SK-MEL-5 (cell line): ENCODE results near the gene MRPL49. TPM values are rescaled to one million over a fixed set of nuclear protein-coding genes. Genes with fewer than 3 reads are reported as not detected.
"Not testable (repeated sequence)": the region's sequence is repeated elsewhere in the genome, so short reads cannot be mapped to it uniquely, and the experiment has no call there.

Source experiments
- DNase-seq: peaks from one replicate; pipeline ENCODE4 v3.0.0-alpha.2; 2016; ENCODE audit warnings: low read depth, low spot score
- in situ Hi-C: cut with HindIII; loops from 2 replicates; pipeline ENCODE4 v1.10.0; 2016; ENCODE audit warnings: low sequenced_read_pairs, high pct_unique_total_duplicates, low pct_unique_long_range_greater_than_20kb
- total RNA-seq: library from RNA; depleted of rRNA; stranded (reverse); fragments of >200 nt; shearing (Covaris generic); gene quantifications from 2 replicates; pipeline ENCODE4 v1.2.3, GENCODE V29; 2014

The MRPL49 gene
- total RNA-seq, 1 experiment from 2014 or later, result 52.2 TPM

DNA sequence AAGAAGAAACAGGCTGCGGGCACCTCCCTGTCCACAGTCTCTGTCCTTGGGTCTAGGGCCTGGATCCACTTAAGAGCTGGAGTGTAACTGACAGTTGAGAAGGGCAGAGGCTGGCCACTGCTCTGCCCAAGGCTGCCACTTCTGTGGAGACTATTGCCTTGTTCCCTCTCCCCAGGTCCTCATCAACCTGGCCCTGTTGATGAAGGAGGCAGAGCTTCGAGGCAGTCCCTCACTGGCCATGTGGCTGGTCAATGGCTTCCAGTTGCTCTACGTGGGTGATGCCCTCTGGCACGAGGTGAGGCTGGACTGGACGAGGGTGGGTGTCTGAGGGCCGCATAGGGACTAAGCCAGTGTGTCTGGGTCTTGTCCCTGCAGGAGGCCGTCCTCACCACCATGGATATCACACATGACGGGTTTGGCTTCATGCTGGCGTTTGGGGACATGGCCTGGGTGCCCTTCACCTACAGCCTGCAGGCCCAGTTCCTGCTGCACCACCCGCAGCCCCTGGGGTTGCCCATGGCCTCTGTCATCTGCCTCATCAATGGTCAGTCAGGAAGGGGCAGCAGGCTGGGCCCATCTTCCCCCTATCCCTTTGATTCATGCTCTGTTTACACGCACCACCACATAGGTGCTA lies 7.5 kb upstream of the MRPL49 start:
- in situ Hi-C loops, result no loop called here
- DNase-seq, result no peak

DNA sequence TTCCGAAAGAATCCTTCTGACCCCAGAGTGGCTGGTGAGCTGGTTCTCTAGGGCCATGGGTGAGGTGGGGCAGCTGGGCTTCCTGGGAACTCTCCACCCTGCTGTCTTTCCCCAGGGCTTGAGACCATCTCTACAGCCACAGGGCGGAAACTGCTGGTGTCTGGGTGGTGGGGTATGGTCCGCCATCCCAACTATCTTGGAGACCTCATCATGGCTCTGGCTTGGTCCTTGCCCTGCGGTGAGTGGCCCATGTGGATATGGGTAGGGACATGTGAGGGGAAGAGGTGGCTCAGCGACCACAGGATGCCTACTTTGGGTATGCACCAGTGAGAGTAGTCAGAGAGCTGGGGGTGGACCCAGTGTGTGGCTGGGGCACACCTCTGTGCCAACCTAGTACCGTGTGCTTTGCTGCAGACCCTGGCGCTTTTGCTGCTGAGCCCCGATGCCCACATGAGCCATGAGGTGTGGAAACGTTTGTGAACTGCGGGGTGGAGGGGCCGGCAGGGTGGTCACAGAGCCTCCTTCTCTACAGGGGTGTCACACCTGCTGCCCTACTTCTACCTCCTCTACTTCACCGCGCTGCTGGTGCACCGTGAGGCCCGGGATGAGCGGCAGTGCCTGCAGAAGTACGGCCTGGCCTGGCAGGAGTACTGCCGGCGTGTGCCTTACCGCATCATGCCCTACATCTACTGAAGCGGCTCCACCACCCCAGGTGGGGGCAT lies 6.6 kb upstream of the MRPL49 start:
- in situ Hi-C loops, result no loop called here

GRCh38 chr11:65116370-65117205 lies 5.5 kb upstream of the MRPL49 start:
- in situ Hi-C loops, result no loop called here
- peak; percentile 41 for DNase-seq

More for the DNA sequence above, 6.6 kb upstream of the MRPL49 start:
- DNase-seq, result no peak

- in situ Hi-C loops, result no loop called here
Observed at GRCh38 chr11:65117206-65118096, 4.7 kb upstream of the MRPL49 start, which contains the start of gene ZNHIT2. Gene ZNHIT2, minus strand, starts transcription at chr11:65117701. Its CDS starts 48 bp downstream, at chr11:65117653.

GRCh38 chr11:65118097-65118837 lies 3.9 kb upstream of the MRPL49 start:
- no peak for DNase-seq
- in situ Hi-C loops, result no loop called here

More at GRCh38 chr11:65117206-65118096, 4.7 kb upstream of the MRPL49 start, which contains the start of gene ZNHIT2:
- peak; percentile 97 for DNase-seq

- DNase-seq, in situ Hi-C loops: not testable (repeated sequence)
Observed at GRCh38 chr11:65118891-65119669, 3.0 kb upstream of the MRPL49 start.

GRCh38 chr11:65119670-65119995 lies 2.5 kb upstream of the MRPL49 start:
- in situ Hi-C loops, result no loop called here
- DNase-seq, result no peak

DNA sequence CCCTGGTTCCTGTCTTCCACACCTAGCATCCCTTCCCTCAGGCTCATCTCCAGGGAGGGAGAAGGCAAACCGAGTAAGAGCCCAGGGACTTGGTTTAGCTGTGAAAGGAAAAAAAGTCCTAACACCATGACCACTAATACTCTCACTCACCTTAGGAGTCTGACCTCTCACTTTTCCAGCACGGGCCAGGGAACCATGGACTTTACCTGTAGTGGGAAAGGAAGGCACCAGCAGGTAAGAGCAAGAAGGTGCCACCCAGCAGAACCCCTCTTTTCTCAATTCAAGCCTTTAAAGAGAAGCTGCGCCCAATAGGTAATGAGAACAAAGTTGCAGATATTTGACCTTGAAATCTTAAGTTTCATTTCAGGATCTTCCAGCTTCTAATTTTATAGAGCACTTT lies 1.3 kb upstream of the MRPL49 start:
- in situ Hi-C loops, result no loop called here

GRCh38 chr11:65121447-65121864 lies 665 bp upstream of the MRPL49 start:
- in situ Hi-C loops, result no loop called here
- no peak for DNase-seq

More for the DNA sequence above, 1.3 kb upstream of the MRPL49 start:
- no peak for DNase-seq

- DNase-seq, result no peak
- in situ Hi-C loops, result no loop called here
Observed at GRCh38 chr11:65124480-65125196, 2.5 kb downstream of the MRPL49 start.

- no peak for DNase-seq
- in situ Hi-C loops, result no loop called here
Observed at GRCh38 chr11:65125197-65126056, 3.3 kb downstream of the MRPL49 start.

- in situ Hi-C loops, result no loop called here
- no peak for DNase-seq
Observed at GRCh38 chr11:65126624-65127274, 4.6 kb downstream of the MRPL49 start.

GRCh38 chr11:65127473-65128181 lies 5.5 kb downstream of the MRPL49 start:
- no peak for DNase-seq
- in situ Hi-C loops, result no loop called here
